ENCODE data around the gene ATP1A2.

ATP1A2 gene

DNA sequence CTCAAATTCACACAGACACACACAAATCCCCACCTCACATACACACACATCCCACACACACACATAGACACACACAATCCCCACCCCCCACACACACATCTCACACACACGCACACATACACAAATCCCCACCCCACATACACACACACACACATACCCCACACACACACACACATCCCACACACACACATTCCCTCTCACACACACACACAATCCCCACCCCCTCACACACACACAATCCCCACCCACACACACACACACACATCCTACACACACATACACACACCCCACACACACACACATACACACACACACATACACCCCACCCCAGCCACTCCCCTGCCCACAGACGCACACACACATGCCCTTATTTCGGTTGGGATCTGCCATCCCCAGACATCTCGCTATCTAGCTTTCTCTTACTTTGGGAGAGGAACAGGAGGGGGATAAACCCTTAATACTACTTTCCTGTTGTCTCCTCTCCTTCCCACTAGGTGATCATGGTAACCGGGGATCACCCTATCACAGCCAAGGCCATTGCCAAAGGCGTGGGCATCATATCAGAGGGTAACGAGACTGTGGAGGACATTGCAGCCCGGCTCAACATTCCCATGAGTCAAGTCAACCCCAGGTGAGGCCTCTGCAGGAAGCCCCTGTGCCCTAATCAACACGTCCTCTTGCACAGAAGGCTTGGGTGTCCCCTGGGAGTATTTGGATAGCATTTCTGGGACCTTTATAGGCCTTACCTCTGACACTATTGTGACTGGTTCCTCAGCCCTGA is 18.6 kb downstream of the ATP1A2 start:
- Histone ChIP-seq H3K27me3 (ENCODE audit: insufficient read depth, low read length) (peaks cover 38% of the 10 kb centered on the region), H3K4me1 (ENCODE audit: control insufficient read depth, insufficient read depth, low read length, unreplicated experiment) (no peaks in the 10 kb centered on the region), H3K36me3 (ENCODE audit: insufficient read depth, low read length) (no peaks in the 10 kb centered on the region), H3K4me3 (ENCODE audit: low read depth, low read length) (no peak overlapping the region), H3K79me2 (ENCODE audit: control insufficient read depth, insufficient read depth, low read length, unreplicated experiment) (no peaks in the 10 kb centered on the region), H3K27ac (ENCODE audit: low read depth, low read length) (no peak overlapping the region), H2AFZ (ENCODE audit: low read length, unreplicated experiment) (no peak overlapping the region)

DNA sequence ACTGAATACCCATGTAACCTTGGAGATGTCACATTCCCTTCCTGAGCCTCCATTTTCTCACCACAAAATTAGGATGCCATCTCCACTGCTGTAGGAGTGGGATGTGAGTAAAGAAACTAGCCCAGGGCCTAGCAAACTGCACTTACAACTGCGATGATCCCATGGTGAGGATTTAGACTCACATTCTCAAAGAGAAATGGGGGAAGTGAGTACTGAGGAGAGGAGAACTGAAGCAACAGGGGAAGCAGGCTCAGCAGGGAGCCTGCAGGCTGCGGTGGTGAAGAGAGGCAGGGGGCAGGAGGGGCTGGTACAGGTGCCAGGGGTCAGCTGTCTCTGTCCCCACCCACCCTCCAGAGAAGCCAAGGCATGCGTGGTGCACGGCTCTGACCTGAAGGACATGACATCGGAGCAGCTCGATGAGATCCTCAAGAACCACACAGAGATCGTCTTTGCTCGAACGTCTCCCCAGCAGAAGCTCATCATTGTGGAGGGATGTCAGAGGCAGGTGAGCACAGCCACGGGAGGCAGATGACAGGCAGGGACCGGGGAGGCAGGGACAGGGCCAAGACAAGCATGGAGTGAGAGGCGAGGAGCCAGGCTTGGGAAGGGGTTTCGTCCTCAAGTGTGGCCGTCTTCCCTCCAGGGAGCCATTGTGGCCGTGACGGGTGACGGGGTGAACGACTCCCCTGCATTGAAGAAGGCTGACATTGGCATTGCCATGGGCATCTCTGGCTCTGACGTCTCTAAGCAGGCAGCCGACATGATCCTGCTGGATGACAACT is 19.4 kb downstream of the ATP1A2 start:
- Histone ChIP-seq H3K79me2 (ENCODE audit: control insufficient read depth, insufficient read depth, low read length, unreplicated experiment) (no peaks in the 10 kb centered on the region), H3K36me3 (ENCODE audit: insufficient read depth, low read length) (no peaks in the 10 kb centered on the region), H3K4me3 (ENCODE audit: low read depth, low read length) (no peak overlapping the region), H3K27ac (ENCODE audit: low read depth, low read length) (no peak overlapping the region), H3K27me3 (ENCODE audit: insufficient read depth, low read length) (peaks cover 39% of the 10 kb centered on the region), H3K4me1 (ENCODE audit: control insufficient read depth, insufficient read depth, low read length, unreplicated experiment) (no peaks in the 10 kb centered on the region), H2AFZ (ENCODE audit: low read length, unreplicated experiment) (no peak overlapping the region)

- Histone ChIP-seq H2AFZ (ENCODE audit: low read length, unreplicated experiment) (no peak overlapping the region), H3K27me3 (ENCODE audit: insufficient read depth, low read length) (peaks cover 39% of the 10 kb centered on the region), H3K36me3 (ENCODE audit: insufficient read depth, low read length) (no peaks in the 10 kb centered on the region), H3K4me3 (ENCODE audit: low read depth, low read length) (no peak overlapping the region), H3K79me2 (ENCODE audit: control insufficient read depth, insufficient read depth, low read length, unreplicated experiment) (no peaks in the 10 kb centered on the region), H3K4me1 (ENCODE audit: control insufficient read depth, insufficient read depth, low read length, unreplicated experiment) (no peaks in the 10 kb centered on the region), H3K27ac (ENCODE audit: low read depth, low read length) (no peak overlapping the region)
Measured at GRCh38 chr1:160136121-160136925, 20.8 kb downstream of the ATP1A2 start.

DNA sequence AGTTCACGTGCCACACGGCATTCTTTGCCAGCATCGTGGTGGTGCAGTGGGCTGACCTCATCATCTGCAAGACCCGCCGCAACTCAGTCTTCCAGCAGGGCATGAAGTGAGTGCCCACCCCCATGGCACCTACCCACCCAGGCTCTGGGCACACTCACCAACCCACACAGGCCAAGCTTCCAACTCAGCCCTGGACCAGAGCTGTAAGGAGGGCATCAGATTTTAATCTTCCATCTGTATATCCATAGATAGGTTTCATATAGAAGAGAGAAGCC is 21.3 kb downstream of the ATP1A2 start:
- Histone ChIP-seq H3K4me3 (ENCODE audit: low read depth, low read length) (no peak overlapping the region), H3K79me2 (ENCODE audit: control insufficient read depth, insufficient read depth, low read length, unreplicated experiment) (no peaks in the 10 kb centered on the region), H3K27ac (ENCODE audit: low read depth, low read length) (no peak overlapping the region), H3K27me3 (ENCODE audit: insufficient read depth, low read length) (peaks cover 44% of the 10 kb centered on the region), H3K4me1 (ENCODE audit: control insufficient read depth, insufficient read depth, low read length, unreplicated experiment) (no peaks in the 10 kb centered on the region), H2AFZ (ENCODE audit: low read length, unreplicated experiment) (no peak overlapping the region), H3K36me3 (ENCODE audit: insufficient read depth, low read length) (no peaks in the 10 kb centered on the region)

DNA sequence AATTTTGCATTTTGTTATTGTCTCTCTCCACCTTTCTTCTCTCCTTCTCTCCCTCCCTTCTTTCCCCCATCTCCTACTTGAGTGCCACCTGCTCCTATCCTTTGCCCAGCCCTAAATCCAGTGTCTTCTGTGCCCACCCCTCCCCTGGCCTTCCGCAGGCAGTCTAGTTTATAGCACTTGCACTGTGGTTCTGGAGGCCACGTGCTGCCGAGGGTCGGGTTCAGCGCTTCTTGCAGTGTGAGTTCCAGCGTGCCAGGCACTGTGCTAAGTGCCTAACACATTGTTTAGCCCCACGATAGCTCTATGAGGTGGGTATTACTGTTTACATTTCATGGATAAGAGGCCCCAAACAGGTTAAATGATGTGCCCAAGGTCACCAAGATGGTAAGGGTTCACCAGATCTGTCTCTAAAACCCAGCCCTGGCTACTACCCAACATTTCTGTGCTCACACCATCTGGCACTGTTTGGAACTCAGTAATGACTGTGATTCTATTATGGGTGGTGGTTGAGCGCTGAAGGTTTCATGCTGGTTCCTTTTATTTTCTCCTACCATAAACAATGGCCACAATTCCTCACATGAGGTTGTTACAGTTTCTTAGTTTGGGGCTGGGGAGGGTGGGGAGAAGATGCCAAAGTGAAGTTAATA is 21.8 kb downstream of the ATP1A2 start:
- Histone ChIP-seq H3K4me1 (ENCODE audit: control insufficient read depth, insufficient read depth, low read length, unreplicated experiment) (no peaks in the 10 kb centered on the region), H3K4me3 (ENCODE audit: low read depth, low read length) (no peak overlapping the region), H3K27me3 (ENCODE audit: insufficient read depth, low read length) (peaks cover 42% of the 10 kb centered on the region), H3K79me2 (ENCODE audit: control insufficient read depth, insufficient read depth, low read length, unreplicated experiment) (no peaks in the 10 kb centered on the region), H3K36me3 (ENCODE audit: insufficient read depth, low read length) (no peaks in the 10 kb centered on the region), H3K27ac (ENCODE audit: low read depth, low read length) (no peak overlapping the region), H2AFZ (ENCODE audit: low read length, unreplicated experiment) (no peak overlapping the region)

DNA sequence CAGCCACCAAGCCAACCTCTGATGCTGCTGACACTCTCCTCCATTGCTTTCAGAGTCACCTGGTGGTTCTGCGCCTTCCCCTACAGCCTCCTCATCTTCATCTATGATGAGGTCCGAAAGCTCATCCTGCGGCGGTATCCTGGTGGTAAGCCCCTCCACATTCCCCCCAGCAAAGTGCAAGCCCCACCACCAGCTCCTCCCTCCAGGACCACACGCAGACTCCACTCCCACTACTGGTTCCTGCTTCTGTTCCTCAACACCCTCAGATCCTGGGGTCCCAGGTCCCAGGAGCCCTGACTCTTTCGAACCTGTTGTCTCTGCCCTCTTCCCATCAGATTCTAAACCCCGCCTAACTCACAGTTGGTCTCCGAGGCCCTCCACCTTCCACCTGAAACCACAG is 24.3 kb downstream of the ATP1A2 start:
- Histone ChIP-seq H3K36me3 (ENCODE audit: insufficient read depth, low read length) (no peaks in the 10 kb centered on the region), H3K4me1 (ENCODE audit: control insufficient read depth, insufficient read depth, low read length, unreplicated experiment) (no peaks in the 10 kb centered on the region), H3K4me3 (ENCODE audit: low read depth, low read length) (no peak overlapping the region), H3K79me2 (ENCODE audit: control insufficient read depth, insufficient read depth, low read length, unreplicated experiment) (no peaks in the 10 kb centered on the region), H3K27ac (ENCODE audit: low read depth, low read length) (no peak overlapping the region), H2AFZ (ENCODE audit: low read length, unreplicated experiment) (no peak overlapping the region), H3K27me3 (ENCODE audit: insufficient read depth, low read length) (peaks cover 26% of the 10 kb centered on the region)

- H3K27ac ChIP-seq (ENCODE audit: low read depth, low read length): no peak overlapping the region
- H3K4me3 ChIP-seq (ENCODE audit: low read depth, low read length): no peak overlapping the region
- H3K27me3 ChIP-seq (ENCODE audit: insufficient read depth, low read length): peaks cover 25% of the 10 kb centered on the region
- H3K4me1 ChIP-seq (ENCODE audit: control insufficient read depth, insufficient read depth, low read length, unreplicated experiment): no peaks in the 10 kb centered on the region
- H3K36me3 ChIP-seq (ENCODE audit: insufficient read depth, low read length): no peaks in the 10 kb centered on the region
- no peaks in the 10 kb centered on the region for H3K79me2 ChIP-seq (ENCODE audit: control insufficient read depth, insufficient read depth, low read length, unreplicated experiment)
- H2AFZ ChIP-seq (ENCODE audit: low read length, unreplicated experiment): no peak overlapping the region
Measured at GRCh38 chr1:160143695-160144094, 28.1 kb downstream of the ATP1A2 start.

DNA sequence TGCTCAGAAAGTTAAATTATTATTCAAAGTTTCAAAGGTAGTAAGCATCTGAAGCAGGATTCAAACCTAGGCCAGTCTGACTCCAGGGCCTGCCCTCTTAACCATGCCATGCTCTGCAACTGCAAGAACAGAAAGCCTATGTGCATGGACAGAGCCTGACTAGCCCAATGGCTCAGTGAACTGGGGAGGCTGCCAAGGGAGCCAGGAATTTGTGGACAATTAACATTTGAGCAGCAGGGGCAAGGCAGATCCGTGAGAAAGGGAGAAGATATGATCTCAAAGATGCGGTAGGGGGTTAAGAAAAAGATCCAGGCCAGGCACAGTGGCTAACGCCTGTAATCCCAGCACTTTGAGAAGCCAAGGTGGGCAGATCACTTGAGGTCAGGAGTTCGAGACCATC is 29.4 kb downstream of the ATP1A2 start:
- Histone ChIP-seq H3K27ac (ENCODE audit: low read depth, low read length) (no peak overlapping the region), H3K27me3 (ENCODE audit: insufficient read depth, low read length) (peaks cover 15% of the 10 kb centered on the region), H3K4me3 (ENCODE audit: low read depth, low read length) (no peak overlapping the region), H3K79me2 (ENCODE audit: control insufficient read depth, insufficient read depth, low read length, unreplicated experiment) (no peaks in the 10 kb centered on the region), H3K4me1 (ENCODE audit: control insufficient read depth, insufficient read depth, low read length, unreplicated experiment) (peaks cover 7% of the 10 kb centered on the region), H2AFZ (ENCODE audit: low read length, unreplicated experiment) (no peak overlapping the region), H3K36me3 (ENCODE audit: insufficient read depth, low read length) (no peaks in the 10 kb centered on the region)

GRCh38 chr1:160146107-160146506 is 30.5 kb downstream of the ATP1A2 start:
- H3K4me1 ChIP-seq (ENCODE audit: control insufficient read depth, insufficient read depth, low read length, unreplicated experiment): peaks cover 7% of the 10 kb centered on the region

DNA sequence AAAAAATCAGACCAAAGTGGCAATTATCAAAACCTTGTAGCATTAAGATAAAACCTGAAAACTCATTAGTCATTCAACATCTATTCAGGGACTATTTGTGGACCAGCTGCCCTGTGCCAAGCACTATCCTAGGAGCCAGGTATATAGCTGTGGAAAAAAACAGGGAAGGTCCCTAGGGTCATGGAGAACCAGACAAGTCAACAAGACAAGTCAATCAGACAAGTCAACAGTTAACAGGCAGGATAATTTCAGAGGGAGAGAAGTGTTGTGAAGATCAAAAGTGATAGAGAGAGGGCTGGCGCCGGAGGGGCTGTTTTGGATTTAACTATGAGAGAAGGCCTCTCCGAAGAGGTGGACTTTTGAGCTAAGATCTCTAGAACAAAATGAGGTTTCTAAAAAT is 32.6 kb downstream of the ATP1A2 start:
- peaks cover 7% of the 10 kb centered on the region for H3K4me1 ChIP-seq (ENCODE audit: control insufficient read depth, insufficient read depth, low read length, unreplicated experiment)
- H3K27me3 ChIP-seq (ENCODE audit: insufficient read depth, low read length): peaks cover 1% of the 10 kb centered on the region; the same call in 1 of the 2 replicates
- no peaks in the 10 kb centered on the region for H3K36me3 ChIP-seq (ENCODE audit: insufficient read depth, low read length)
- no peaks in the 10 kb centered on the region for H3K79me2 ChIP-seq (ENCODE audit: control insufficient read depth, insufficient read depth, low read length, unreplicated experiment)
- H3K4me3 ChIP-seq (ENCODE audit: low read depth, low read length): no peak overlapping the region
- no peak overlapping the region for H2AFZ ChIP-seq (ENCODE audit: low read length, unreplicated experiment)
- H3K27ac ChIP-seq (ENCODE audit: low read depth, low read length): no peak overlapping the region

More at GRCh38 chr1:160146107-160146506, 30.5 kb downstream of the ATP1A2 start:
- Histone ChIP-seq H3K27me3 (ENCODE audit: insufficient read depth, low read length) (peaks cover 11% of the 10 kb centered on the region), H3K4me3 (ENCODE audit: low read depth, low read length) (no peak overlapping the region), H3K27ac (ENCODE audit: low read depth, low read length) (no peak overlapping the region), H3K36me3 (ENCODE audit: insufficient read depth, low read length) (no peaks in the 10 kb centered on the region), H2AFZ (ENCODE audit: low read length, unreplicated experiment) (no peak overlapping the region), H3K79me2 (ENCODE audit: control insufficient read depth, insufficient read depth, low read length, unreplicated experiment) (no peaks in the 10 kb centered on the region)

Measured in ACC112 (cell line).